GM03348 (cell line): ENCODE data around the gene KYNU.
"Not testable (repeated sequence)": the region's sequence is repeated elsewhere in the genome, so short reads cannot be mapped to it uniquely, and the experiment has no call there.

Experiments
- DNase-seq: peaks from one replicate; pipeline ENCODE4 v3.0.0; 2012; ENCODE audit warnings: low spot score

Gene KYNU

DNA sequence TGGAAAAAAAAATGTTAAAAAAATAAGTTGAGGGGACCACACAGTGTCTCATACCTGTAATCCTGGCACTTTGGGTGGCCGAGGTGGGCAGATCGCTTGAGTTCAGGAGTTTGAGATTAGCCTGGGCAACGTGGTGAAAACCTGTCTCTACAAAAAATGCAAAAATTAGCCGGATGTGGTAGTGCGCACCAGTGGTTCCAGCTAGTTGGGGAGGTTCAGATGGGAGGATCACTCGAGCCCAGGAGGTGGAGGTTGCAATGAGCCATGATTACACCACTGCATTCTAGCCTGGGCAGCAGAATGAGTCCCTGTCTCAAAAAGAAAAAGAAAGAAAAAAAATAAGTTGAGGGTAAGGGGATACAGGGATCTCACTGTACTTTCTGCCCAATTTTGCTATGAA lies 6.1 kb upstream of the KYNU start:
- no peak for DNase-seq

DNA sequence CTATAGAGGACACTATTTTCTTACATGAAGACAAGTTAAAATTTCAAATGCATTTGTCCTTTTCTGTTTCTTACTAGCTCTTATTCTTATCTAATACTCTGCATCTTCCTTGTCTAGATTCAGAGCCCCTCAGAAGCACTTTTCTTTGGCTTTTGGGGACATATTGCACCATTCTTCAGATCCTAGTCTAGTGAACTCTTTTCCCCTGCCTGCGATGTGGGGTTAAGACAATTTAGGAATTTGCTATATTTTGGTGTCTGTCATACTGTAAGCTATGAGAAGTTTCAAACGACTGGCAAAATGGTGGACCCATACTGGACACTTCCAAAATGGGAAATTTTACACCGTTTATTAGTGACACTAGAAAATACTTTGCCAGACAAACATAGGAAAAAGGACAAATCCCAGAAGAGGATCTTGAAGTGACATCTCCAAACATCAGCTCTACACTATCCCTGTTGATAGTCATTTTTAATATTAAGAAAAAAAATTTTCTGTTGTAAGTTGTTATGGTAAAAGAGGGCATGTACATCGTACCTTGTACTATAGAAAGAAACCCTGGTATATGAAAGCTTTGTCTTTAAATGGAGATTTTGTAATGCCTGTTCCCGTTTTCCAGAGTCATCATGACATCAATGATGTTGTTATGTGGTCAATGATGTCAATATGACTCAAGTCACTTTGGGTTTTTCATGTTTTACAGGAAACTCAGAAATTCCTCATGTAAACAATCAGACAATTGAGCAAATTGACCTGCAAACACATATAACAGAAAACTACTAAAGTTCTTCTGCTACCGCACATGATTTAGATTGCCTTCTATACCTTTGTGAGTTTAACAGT lies 4.4 kb upstream of the KYNU start:
- no peak for DNase-seq

DNA sequence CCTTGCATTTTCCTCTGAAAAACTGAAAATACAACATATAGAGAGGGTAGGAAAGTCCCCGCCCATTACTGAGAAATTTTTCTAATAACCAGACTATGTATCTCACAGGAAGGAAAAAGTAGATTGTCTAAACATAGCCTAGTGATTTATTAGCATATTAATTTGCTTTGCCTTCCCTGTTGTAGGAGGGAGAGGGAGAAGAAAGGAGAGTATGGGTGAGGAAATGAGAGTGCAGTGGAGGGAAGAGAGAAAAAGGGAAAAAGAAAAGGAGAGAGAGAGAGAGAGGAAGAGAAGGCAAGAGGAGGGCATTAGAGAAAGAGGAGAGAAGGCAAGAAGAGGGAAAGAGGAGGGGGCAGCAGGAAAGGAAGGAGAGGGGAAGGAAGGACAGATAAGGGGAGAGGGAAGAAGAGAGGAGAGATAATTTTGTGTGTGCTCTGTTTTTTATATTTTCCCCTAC lies 3.6 kb upstream of the KYNU start:
- DNase-seq = no peak

DNA sequence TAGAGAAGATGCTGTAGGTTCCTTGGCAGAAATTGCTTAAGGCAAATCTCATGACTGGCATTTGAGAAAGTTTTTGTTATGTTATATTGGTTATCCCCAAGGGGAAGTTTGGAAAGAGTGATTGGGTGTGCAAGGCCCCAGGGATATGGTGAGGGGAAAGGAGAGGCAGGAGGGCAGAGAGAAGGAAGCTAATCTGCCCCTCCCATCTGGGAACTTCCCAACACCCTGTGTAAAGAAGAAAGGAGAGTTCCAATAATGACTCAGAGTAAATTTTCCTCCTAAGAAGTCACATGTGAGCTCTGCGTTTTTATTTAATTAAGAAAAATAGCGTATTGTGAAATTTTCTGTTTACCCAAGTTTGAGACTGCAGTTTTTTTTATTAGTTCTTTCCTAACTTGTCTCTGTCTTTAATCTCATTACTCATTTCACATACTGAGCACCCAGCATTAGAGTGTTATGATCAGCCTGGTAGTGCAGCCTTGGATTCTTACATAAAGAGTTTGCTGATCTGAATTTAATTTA lies 3.1 kb upstream of the KYNU start:
- peak; percentile 24 for DNase-seq

DNA sequence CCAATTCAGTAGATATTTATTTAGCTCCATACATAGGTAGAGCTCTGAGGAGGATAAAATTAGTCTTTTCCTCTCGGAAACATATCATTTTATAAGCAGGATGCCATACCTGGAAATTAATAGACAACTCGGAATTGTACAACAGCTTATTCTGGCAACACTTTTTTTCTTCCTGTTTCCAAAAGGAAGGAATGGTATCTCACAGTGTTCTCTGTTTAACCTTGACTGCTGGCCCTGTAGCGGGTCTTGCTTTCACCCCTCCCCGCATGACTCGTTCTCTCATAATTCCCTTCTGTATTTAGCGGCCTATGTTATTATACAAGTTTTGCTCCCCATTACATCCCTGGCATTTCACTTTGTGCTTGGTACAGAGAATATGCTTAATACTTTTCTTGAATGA lies 2.5 kb upstream of the KYNU start:
- DNase-seq = no peak

DNA sequence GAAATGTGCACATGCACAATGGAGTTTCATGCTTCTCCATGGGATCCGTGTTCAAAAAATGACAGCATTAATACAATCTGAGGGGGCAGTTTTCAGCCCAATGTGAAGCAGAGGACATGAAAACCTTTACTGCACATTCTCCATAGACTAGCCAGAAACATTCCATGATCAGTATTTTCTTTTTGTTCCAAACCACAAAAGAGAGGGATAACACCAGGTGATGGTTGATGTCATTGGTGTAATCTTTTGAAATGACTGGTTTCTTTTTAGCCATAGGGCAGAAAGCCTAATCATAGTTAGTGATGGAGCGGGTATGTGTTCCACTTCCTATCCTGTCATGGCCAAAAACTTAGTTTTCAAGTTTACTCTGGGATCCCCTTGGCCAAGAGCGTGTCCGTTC lies 1.8 kb upstream of the KYNU start:
- no peak for DNase-seq

DNA sequence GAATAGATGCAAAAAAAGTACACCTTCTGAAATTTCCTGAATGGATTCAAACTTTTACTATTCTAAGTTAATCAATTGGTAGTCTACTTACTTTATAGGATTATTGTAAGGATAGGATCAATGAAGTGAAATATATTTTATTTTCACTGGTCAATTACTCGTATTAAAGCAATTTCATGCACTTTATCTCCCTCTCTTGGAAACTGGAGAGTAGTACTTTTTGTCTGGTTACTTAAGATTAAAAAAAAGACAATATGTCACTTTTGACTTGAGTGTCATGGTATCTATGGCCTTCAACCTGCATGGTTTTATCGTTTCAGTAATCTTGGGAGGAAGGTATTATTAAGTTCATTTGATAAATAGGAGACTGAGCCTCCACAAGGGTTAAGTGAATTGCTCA lies 1.0 kb upstream of the KYNU start:
- no peak for DNase-seq

DNA sequence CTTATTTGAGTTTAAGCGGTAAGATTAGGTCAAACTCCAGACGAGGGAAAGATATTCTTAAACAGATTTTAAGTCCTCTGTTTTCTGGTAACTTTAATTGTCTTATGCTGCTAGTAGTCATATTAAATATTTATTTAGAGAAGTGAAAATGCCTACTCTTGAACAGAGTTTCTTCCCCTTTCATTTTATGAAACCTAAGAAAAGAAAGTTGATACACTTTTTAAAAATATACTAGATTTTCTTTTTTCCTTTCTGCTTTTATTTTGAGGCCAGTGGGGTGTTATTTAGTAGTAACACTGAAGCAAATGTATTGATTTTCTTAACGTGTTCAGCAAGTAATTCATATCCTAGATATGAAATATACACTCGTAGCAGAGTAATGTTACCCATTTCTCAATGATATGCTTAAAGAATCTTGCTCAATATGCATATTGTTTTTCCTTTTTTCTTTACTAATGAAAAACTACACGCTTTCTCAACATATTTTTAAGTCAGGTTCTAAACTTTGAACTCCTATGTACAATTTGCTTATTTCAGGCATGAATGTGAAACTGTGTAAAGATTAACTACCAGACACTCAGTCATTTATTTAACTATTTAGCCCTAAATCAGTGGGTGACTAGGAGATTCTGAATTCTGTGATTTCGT lies 691 bp downstream of the KYNU start:
- no peak for DNase-seq

DNA sequence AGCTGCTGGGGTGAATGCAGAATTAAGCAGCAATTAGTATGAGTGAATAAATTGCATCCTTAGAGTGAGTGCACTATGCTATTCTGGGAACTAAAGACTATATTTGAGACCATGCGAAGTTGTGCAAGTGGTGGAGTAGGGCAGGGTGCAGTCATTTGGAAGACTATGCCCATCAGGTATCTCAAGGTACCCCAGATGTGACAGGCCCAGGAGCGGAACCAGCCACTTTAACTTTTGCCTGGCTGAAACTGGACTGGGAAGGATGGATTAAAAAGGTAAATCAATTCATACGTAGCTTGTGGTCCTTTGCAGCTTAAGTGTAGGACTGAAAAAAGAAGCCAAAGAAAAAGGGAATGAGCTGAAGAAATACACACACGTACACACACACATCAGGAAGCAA lies 1.7 kb downstream of the KYNU start:
- no peak for DNase-seq

DNA sequence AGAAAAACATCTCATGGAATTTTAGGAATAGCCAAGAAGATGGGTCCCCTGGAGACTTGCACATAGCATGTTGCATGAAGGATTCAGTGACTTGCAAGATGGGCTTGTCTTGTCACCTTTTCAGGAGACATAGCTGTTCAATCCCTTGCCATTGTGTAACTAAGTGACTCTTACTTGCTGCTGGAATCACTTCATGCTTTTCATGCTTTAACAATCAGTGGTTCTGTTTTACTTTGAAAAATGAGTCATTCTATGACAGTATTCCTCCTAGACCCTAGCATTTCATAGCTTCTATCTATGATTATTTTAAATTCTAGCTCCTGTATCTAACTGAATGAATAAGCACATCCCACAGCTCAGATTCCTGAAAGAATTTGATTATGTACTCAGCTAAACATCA lies 2.8 kb downstream of the KYNU start:
- no peak for DNase-seq

DNA sequence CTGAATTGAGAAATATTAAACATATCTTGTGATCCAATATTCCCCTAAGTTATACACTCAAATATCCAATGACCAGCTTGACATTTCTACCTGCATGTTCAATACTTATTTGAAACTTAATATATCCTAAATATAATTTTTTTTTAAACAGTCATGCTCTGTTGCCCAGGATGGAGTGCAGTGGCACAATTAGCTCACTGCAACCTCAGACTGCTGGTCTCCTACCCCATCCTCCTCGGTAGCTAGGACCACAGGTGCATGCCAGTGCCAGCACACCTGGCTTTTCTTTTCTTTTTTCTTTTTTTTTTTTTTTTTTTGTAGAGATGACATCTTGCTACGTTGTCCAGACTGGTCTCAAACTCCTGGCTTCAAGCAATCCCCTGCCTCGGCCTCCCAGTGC lies 4.2 kb downstream of the KYNU start:
- no peak for DNase-seq

DNA sequence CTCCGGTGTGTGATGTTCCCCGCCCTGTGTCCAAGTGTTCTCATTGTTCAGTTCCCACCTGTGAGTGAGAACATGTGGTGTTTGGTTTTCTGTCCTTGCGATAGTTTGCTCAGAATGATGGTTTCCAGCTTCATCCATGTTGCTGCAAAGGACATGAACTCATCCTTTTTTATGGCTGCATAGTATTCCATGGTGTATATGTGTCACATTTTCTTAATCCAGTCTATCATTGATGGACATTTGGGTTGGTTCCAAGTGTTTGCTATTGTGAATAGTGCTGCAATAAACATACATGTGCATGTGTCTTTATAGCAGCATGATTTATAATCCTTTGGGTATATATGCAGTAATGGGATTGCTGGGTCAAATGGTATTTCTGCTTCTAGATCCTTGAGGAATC lies 5.0 kb downstream of the KYNU start:
- not testable (repeated sequence) for DNase-seq

DNA sequence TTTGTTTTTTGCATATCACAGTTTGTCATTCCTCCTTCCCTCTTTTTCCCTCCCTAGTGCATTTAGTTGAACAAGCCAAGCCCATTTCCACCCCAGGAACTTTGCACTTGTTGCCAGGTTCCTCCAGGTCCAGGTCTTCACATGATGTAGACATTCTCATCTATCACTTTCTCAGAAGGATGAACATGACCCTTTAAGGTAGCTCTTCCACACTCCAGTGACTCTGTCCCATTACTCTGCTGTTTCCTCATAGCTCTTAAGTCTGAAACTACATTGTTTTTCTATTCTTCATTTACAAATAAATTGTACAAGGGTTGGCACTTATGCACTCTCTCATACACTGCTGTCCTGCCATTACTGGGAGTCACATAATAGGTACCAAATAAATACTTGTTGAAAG lies 6.1 kb downstream of the KYNU start:
- no peak for DNase-seq

DNA sequence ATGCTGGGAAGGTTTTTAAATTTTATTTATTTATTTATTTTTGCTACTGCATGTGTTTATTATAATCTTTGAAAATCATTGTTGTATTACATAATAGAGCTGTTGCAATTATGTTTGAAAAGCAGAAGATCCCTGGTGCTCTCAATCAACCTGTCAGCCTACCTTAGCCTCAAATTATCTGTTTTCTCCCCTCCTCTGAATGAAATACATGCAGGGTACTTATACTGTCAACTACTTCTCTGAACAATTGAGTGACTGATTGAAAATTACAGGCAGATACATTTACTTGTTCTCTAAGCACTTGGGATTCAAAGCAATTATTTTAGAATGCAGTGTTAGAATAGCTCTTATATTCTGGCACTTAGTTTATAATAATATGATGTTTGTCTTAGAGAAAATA lies 8.1 kb downstream of the KYNU start:
- DNase-seq = no peak

DNA sequence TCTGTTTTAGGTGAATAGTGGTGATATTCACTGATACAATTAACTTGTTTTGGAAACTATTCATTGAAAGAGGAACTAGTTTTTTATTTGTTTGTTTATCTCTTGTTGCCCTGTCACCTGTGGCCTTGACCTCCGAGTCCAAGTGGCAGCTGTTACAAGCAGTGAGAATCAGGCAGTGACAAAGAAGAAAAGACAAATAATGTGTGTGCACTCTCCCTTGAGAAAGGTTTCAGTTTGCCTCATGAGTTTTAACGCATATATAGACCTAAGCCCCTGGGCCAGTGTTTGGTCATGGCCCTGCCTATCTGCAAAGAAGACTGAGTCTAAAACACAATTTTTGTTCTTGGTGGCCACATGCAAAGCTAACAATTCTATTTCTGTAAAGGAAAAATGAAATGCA lies 15.3 kb downstream of the KYNU start:
- DNase-seq = no peak

DNA sequence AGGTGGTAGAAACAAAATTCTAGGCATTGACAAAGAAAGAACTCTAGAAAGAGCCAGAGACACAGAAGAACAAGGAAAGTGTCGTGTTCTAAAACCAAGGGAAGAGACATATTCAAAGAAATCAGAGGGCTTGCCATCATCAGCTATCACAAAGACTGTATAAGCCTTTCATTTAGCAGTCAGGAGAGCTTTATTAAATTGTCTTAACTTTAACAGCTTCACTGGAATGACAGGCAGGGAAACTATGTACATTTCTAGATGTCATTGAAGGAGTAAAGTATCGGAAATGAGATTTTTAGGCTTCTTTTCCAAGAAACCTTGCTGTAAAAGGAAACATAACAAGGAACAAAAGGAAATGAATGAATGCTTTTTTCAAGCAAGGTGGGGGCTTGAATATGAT lies 15.8 kb downstream of the KYNU start:
- no peak for DNase-seq

DNA sequence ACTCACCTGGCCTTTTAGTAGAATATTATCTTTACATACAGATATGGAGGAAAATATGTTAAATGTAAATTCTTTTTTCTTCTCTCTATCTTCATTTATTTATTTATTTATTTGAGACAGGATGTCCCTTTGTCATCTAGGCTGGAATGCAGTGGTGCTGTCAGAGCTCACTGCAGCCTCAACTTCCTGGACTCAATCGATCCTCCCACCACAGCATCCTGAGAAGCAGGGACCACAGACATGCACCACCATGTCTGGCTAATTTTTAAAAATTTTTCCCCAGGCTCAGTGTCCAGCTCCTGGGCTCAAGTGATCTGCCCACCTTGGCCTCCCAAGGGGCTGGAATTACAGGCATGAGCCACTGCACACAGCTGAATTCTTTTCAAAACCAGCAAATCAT lies 20.3 kb downstream of the KYNU start:
- no peak for DNase-seq

DNA sequence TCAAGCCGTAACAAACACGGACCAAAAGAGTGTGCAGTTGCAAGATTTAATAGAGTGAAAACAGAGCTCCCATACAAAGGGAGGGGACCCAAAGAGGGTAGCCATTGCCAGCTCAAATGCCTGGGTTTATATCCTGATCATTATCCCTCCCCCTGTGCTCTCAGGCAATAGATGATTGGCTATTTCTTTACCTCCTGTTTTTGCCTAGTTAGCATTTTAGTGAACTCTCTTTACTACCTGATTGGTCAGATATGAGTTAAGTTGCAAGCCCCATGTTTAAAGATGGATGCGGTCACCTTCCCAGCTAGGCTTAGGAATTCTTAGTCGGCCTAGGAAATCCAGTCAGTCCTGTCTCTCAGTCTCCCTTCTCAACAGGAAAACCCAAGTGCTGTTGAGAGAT lies 22.9 kb downstream of the KYNU start:
- not testable (repeated sequence) for DNase-seq

DNA sequence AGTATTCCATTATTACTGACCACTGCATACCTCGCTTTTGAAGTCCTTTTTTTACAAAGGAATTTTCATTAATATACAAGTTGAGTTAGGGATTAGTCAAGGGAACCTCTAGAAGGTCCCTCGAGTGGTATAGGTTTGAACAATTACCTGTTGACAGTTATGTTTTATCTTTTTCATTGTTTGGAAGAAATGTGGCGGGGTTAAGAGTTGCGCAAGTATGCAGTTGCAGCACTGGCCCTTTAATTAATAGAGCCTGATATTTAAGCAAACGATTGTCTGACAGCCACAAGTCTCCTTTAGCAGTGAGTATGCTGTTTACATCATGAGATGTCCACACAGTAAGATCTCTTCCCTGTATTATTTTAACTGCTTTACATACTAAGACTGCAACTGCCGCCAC lies 24.3 kb downstream of the KYNU start:
- DNase-seq = no peak

DNA sequence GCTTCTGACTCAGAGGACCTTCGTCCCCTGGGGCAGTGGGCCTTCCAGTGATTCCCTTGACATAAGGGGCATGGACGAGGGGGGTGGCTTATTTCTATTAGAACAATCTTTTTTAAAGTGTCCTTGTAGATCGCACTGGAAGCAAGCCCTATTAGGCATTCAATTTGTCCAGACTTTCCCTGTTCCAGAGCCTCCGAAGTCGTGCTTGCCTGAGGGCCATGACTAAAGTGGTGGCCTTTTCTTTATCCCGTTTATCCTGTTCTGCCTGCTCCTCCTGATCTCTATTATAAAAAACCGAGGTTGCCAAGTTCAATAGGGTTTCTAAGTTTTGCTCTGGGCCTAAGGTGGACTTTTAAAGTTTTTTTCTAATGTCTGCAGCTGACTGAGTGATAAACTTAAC lies 26.3 kb downstream of the KYNU start:
- DNase-seq = not testable (repeated sequence)

DNA sequence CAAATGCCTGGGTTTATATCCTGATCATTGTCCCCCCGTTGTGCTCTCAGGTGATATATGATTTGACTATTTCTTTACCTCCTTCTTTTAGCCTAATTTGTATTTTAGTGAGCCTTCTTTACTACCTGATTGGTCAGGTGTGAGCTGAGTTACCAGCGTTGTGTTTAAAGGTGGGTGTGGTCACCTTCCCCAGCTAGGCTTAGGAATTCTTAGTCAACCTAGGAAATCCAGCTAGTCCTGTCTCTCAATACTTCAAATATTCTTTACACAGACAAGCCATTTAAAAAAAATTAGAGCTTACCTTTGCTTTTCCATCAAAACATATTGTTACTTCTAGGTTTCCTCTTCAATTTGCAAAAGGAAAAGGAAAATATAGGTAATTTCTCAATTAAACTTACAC lies 30.2 kb downstream of the KYNU start:
- no peak for DNase-seq

DNA sequence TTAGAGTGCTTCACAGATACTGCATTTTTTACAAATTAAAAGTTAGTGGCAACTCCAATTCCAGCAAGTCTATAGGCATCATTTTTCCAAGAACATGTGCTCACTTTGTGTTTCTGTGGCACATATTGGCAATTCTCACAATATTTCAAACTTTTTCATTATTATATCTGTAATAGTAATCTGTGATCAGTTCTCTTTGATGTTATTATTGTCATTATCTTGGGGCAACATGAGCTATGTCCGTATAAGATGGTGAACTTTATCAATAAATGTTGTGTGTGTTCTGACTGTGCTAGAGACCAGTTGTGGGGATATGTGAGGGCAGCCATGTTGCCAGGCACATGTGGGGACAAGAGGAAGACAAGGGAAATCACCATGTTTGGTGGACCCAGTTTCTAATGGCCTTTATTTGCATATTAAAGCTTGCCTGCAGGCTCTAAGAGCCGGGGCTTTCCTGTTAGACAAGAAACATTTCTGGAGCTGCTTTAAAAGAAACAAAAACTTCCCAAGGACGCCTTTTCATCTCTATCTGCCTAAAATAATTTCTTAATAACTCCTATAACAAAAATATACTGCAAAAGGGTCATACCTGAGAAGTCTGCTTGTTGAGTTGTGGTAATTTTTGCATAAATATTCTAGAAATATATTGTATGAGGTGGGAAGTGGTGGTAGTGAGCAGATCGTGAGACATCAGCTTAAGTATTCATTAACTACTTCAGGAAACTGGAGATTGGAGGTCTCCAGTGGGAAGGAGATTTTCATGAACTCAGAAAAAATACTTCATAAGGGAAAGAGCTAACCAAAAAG lies 37.2 kb downstream of the KYNU start:
- no peak for DNase-seq

DNA sequence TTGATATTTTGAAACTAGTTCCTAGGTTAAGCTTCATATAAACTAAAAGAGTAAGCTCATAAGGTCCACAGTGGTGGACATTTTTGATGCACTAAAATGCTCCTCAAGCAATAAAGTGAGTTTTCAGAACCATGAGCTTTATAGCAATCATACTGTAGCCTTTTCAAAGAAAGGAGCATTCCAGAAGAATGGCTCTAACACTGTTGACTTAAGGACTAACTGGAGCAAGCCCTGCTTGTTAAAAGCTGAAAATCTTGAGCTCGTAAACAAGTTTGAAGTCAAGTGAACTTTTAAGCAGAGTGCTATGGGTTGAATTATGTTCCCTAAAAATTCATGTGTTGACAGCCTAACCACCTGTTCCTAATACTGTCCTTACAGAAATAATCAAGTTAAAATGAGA lies 38.0 kb downstream of the KYNU start:
- no peak for DNase-seq
